ENCODE measurements around the gene CMKLR1.

- TF ChIP-seq REST (IDR thresholded peaks at IDR 0.05; ENCODE audit: low read depth) (no peak), EZH2 (IDR thresholded peaks at IDR 0.05) (no peak)
Measured at GRCh38 chr12:108358580-108358965, 19.5 kb upstream of the CMKLR1 start.
